Measurements from ENCODE around the gene ARAP2. TPM values are rescaled to one million over a fixed set of nuclear protein-coding genes. Genes with fewer than 3 reads are reported as not detected.
A peak's percentile ranks its signal among the peaks of the same experiment; 100 is the strongest.

ARAP2 gene
- total RNA-seq, 2 experiments from 2014 or later, result 30.0 to 31.0 TPM

DNA sequence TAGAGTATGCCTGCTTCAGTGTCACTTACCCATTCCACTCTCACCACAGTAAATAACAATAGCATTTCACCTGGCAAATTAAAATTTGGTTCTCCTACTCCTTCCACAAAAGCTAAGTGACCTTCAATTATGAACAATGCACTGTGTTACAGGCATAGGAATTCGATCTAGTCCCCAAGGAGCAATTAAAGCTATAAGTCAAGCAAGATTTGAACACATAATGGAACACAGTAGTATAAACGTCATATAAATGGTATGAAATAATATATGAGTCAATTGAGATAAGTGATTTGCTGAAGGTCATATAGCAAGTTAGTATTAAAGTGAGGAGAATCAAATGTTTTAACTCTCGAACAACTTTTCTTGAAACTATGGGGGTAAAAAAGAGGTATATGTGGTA is 65.8 kb downstream of the ARAP2 start:
- POLR2A ChIA-PET, result interaction anchor here (0.6 kb wide), 1 partner anchor 12 kb away, joined by 3 read pairs; no protein-coding TSS in a partner anchor

DNA sequence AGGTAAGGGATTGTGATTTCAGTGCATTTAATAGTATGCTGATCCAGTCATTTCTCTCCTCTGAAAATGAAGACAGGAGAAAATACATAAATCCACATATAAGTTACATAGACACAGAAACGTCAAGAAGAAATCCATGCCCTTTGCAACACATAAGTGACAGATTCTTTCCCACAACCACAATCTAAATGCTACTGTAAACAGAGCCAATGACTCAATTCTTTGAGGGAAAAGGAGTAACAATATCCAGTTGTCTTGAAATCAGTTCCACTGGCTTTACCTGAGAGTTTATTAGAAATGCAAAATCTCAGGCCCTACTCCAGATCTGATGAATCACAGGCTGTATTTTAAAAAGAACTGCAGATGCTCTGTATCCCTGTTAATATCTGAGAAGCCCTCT is 66.4 kb downstream of the ARAP2 start:
- H3K36me3 Mint-ChIP-seq (ENCODE audit: low read depth), result peaks cover 26% of the 10 kb centered on the region
- no peaks in the 10 kb centered on the region for H3K27me3 Mint-ChIP-seq
- ChIA-PET POLR2A (no interaction called here), CTCF (no interaction called here)
- intact Hi-C loops (cut with micrococcal nuclease), result no loop called here
- TF ChIP-seq, protein P1, sequence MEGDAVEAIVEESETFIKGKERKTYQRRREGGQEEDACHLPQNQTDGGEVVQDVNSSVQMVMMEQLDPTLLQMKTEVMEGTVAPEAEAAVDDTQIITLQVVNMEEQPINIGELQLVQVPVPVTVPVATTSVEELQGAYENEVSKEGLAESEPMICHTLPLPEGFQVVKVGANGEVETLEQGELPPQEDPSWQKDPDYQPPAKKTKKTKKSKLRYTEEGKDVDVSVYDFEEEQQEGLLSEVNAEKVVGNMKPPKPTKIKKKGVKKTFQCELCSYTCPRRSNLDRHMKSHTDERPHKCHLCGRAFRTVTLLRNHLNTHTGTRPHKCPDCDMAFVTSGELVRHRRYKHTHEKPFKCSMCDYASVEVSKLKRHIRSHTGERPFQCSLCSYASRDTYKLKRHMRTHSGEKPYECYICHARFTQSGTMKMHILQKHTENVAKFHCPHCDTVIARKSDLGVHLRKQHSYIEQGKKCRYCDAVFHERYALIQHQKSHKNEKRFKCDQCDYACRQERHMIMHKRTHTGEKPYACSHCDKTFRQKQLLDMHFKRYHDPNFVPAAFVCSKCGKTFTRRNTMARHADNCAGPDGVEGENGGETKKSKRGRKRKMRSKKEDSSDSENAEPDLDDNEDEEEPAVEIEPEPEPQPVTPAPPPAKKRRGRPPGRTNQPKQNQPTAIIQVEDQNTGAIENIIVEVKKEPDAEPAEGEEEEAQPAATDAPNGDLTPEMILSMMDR (IDR thresholded peaks at IDR 0.05), result no peak
- H3K4me1 Mint-ChIP-seq (ENCODE audit: low read depth), result peaks cover 11% of the 10 kb centered on the region
- no peak overlapping the region for H3K27ac Mint-ChIP-seq
- H3K4me3 Mint-ChIP-seq, result no peak overlapping the region
- no peaks in the 10 kb centered on the region for H3K9me3 Mint-ChIP-seq
- DNase-seq (no peak), ATAC-seq (no peak)

More for the DNA sequence above, 65.8 kb downstream of the ARAP2 start:
- ATAC-seq (no peak), DNase-seq (no peak)
- intact Hi-C loops (cut with micrococcal nuclease), result no loop called here
- Mint-ChIP-seq H3K4me3 (no peak overlapping the region), H3K9me3 (no peaks in the 10 kb centered on the region), H3K4me1 (ENCODE audit: low read depth) (peaks cover 11% of the 10 kb centered on the region), H3K36me3 (ENCODE audit: low read depth) (peaks cover 26% of the 10 kb centered on the region), H3K27ac (no peak overlapping the region), H3K27me3 (no peaks in the 10 kb centered on the region)
- CTCF ChIA-PET, result no interaction called here
- TF ChIP-seq, protein P1 (IDR thresholded peaks at IDR 0.05), result no peak

DNA sequence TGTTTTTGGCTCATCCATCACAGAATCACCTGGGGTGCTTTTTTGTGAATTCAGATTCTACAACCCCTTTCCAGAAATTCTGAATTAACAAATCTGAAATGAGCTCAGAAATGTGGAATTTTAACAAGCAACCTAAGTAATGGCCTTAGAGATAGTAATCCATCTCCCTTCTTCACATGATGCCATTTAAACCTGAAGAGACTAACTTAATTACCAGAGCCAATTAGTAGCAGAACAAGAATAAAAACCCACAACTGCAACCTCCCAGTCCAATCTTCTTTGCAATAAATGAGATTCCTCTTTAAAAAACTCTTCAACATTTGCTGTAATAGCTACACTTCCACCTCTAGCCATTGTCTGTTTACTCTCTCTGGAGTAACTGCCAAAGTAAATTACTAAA is 69.7 kb downstream of the ARAP2 start:
- H3K4me3 Mint-ChIP-seq, result no peak overlapping the region
- TF ChIP-seq, protein P1 (IDR thresholded peaks at IDR 0.05), result no peak
- peaks cover 19% of the 10 kb centered on the region for H3K36me3 Mint-ChIP-seq (ENCODE audit: low read depth)
- peaks cover 13% of the 10 kb centered on the region for H3K4me1 Mint-ChIP-seq (ENCODE audit: low read depth)
- H3K27me3 Mint-ChIP-seq, result no peaks in the 10 kb centered on the region
- H3K9me3 Mint-ChIP-seq, result no peaks in the 10 kb centered on the region
- ChIA-PET CTCF (interaction anchor here (0.9 kb wide), 2 partner anchors 9 to 225 kb away, joined by 3 read pairs; no protein-coding TSS in a partner anchor), POLR2A (no interaction called here)
- intact Hi-C loops (cut with micrococcal nuclease), result no loop called here
- no peak for ATAC-seq
- H3K27ac Mint-ChIP-seq, result no peak overlapping the region
- DNase-seq, result no peak

DNA sequence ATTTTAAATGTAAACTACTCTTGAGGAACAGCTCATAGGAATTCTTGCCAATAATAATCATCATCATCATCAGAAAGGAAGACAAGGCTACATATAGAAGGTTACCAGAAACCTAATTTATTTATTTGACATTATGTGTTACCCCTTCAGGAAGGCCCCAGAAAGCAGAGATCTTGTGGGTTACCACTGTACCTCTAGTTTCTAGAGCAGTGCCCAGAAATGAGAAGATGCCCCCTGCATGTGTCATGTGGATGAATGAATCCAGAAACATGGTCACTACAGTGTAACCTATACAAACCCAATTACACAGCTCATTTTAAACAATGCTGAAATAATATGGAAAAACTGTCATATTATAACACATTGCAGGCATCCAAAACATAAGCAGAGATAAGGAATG is 70.4 kb downstream of the ARAP2 start:
- Mint-ChIP-seq H3K27ac (no peak overlapping the region), H3K4me1 (ENCODE audit: low read depth) (peaks cover 16% of the 10 kb centered on the region), H3K4me3 (no peak overlapping the region), H3K9me3 (no peaks in the 10 kb centered on the region), H3K27me3 (no peaks in the 10 kb centered on the region), H3K36me3 (ENCODE audit: low read depth) (peaks cover 21% of the 10 kb centered on the region)
- ATAC-seq (no peak), DNase-seq (peak; percentile 3)
- TF ChIP-seq, protein P1 (IDR thresholded peaks at IDR 0.05), result no peak
- POLR2A ChIA-PET, result interaction anchor here (0.8 kb wide), 1 partner anchor 10 kb away, joined by 4 read pairs; no protein-coding TSS in a partner anchor
- intact Hi-C loops (cut with micrococcal nuclease), result no loop called here
- CTCF ChIA-PET, result interaction anchor here (1.2 kb wide), 1 partner anchor 226 kb away, joined by 3 read pairs; no protein-coding TSS in a partner anchor

DNA sequence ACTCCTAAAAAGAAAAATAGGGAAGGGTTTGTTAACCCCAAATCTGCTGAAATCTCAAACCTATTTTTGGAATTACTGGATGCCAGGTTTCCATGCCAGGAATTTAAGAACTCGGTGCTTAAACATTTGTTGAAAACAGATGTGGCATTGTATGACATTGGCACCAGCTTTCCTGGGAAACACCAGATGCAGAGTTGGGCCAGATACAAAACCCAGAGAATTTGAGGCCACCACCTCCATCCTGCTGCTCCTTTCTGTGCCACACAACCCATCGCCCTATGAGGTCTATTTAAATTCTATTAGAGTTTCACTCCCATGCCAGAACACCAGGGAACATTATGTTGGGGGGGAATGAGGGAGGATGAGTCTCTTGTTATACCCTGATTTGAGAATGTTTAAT is 71.7 kb downstream of the ARAP2 start:
- intact Hi-C loops (cut with micrococcal nuclease), result no loop called here
- Mint-ChIP-seq H3K36me3 (ENCODE audit: low read depth) (peaks cover 18% of the 10 kb centered on the region), H3K27ac (no peak overlapping the region), H3K27me3 (no peaks in the 10 kb centered on the region), H3K9me3 (no peaks in the 10 kb centered on the region), H3K4me1 (ENCODE audit: low read depth) (peaks cover 25% of the 10 kb centered on the region), H3K4me3 (no peak overlapping the region)
- DNase-seq, result no peak
- POLR2A ChIA-PET, result no interaction called here
- CTCF ChIA-PET, result no interaction called here
- TF ChIP-seq, protein P1 (IDR thresholded peaks at IDR 0.05), result no peak
- ATAC-seq, result no peak
